Nephron progenitor cell (in vitro differentiated cells): ENCODE results near the gene PAX8.

ENCODE experiments used
- DNase-seq: peaks from one replicate; pipeline ENCODE4 v3.0.0; 2021
- H3K27ac Mint-ChIP-seq: 2 replicates; pipeline ENCODE4 v1.8.0; 2021; ENCODE audit warnings: mild to moderate bottlenecking, moderate library complexity, mixed read lengths
- H3K27me3 Mint-ChIP-seq: 2 replicates; pipeline ENCODE4 v1.8.0; 2021; ENCODE audit warnings: mild to moderate bottlenecking, low read depth, mixed read lengths; ENCODE audit not compliant: poor library complexity
- H3K36me3 Mint-ChIP-seq: 2 replicates; pipeline ENCODE4 v1.8.0; 2021; ENCODE audit warnings: low read depth, mixed read lengths
- H3K4me1 Mint-ChIP-seq: 2 replicates; pipeline ENCODE4 v1.8.0; 2021; ENCODE audit warnings: mixed read lengths
- H3K4me3 Mint-ChIP-seq: 2 replicates; pipeline ENCODE4 v1.8.0; 2021; ENCODE audit warnings: mild to moderate bottlenecking, moderate library complexity, mixed read lengths
- H3K9me3 Mint-ChIP-seq: 2 replicates; pipeline ENCODE4 v1.8.0; 2021; ENCODE audit warnings: mild to moderate bottlenecking, moderate library complexity, mixed read lengths
- TF ChIP-seq, protein P1 (sequence below): fragments of 200-600 bp; sonication (generic); IDR thresholded peaks from 2 replicates; pipeline ENCODE4 v1.5.0; 2021; ENCODE audit warnings: antibody characterized with exemption

Gene PAX8

GRCh38 chr2:113219889-113220641 lies 58.7 kb downstream of the PAX8 start:
- peak overlapping the region; percentile 93 for H3K27ac Mint-ChIP-seq
- H3K4me3 Mint-ChIP-seq: no peak overlapping the region
- H3K4me1 Mint-ChIP-seq: peaks cover 10% of the 10 kb centered on the region
- TF ChIP-seq, protein P1, sequence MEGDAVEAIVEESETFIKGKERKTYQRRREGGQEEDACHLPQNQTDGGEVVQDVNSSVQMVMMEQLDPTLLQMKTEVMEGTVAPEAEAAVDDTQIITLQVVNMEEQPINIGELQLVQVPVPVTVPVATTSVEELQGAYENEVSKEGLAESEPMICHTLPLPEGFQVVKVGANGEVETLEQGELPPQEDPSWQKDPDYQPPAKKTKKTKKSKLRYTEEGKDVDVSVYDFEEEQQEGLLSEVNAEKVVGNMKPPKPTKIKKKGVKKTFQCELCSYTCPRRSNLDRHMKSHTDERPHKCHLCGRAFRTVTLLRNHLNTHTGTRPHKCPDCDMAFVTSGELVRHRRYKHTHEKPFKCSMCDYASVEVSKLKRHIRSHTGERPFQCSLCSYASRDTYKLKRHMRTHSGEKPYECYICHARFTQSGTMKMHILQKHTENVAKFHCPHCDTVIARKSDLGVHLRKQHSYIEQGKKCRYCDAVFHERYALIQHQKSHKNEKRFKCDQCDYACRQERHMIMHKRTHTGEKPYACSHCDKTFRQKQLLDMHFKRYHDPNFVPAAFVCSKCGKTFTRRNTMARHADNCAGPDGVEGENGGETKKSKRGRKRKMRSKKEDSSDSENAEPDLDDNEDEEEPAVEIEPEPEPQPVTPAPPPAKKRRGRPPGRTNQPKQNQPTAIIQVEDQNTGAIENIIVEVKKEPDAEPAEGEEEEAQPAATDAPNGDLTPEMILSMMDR: no peak
- peaks cover 8% of the 10 kb centered on the region for H3K27me3 Mint-ChIP-seq
- DNase-seq: no peak
- H3K36me3 Mint-ChIP-seq: peaks cover 37% of the 10 kb centered on the region
- no peaks in the 10 kb centered on the region for H3K9me3 Mint-ChIP-seq

GRCh38 chr2:113219525-113219888 lies 59.2 kb downstream of the PAX8 start:
- Mint-ChIP-seq H3K4me1 (peaks cover 14% of the 10 kb centered on the region), H3K36me3 (peaks cover 37% of the 10 kb centered on the region), H3K27me3 (peaks cover 9% of the 10 kb centered on the region), H3K9me3 (no peaks in the 10 kb centered on the region), H3K4me3 (no peak overlapping the region), H3K27ac (peak overlapping the region; percentile 93)
- no peak for DNase-seq
- TF ChIP-seq, protein P1: no peak

GRCh38 chr2:113219092-113219441 lies 59.7 kb downstream of the PAX8 start:
- H3K36me3 Mint-ChIP-seq: peaks cover 37% of the 10 kb centered on the region
- TF ChIP-seq, protein P1: no peak

DNA sequence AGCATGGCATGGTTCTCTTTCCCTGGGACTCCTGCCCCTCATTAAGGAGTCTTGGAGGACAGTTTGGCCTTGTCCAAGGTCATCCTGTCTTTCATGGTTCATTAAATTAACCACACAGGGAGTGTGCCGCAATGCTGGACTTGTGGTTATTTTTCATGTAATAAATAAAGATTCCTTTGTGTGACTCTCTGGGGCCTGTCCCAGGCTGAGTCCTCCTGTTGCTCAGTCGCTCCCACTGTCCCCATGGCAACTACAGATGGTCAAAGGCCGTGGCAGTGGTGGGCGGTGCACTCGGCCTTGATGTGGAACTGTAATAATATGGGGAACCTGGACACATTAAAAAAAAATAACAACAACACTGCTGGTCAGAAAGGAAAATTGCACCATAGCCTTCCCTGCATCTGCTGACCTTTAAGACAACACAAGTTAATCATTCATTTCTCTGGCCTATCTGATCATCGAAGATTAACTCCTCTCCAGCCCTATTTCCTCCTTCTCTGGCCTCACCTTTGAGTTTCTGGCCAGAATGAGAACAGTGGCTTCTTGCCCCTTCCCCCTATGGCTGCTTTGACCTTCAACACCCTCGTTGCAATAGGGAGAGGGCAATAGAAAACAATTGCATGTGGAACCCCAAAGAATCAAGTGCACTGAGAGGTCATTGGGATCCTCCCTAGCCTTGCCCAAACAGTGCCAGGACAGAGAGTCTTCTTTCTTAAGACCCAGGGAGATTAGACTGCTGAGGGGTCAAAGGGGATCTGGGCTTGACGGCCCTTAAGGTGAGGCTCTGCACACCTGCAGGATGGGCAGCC lies 60.2 kb downstream of the PAX8 start:
- Mint-ChIP-seq H3K27me3 (peaks cover 15% of the 10 kb centered on the region), H3K4me1 (peaks cover 24% of the 10 kb centered on the region), H3K36me3 (peaks cover 37% of the 10 kb centered on the region), H3K27ac (peak overlapping the region; percentile 93), H3K9me3 (no peaks in the 10 kb centered on the region), H3K4me3 (no peak overlapping the region)
- DNase-seq: no peak
- TF ChIP-seq, protein P1: no peak

More at GRCh38 chr2:113219092-113219441, 59.7 kb downstream of the PAX8 start:
- no peaks in the 10 kb centered on the region for H3K9me3 Mint-ChIP-seq
- H3K27me3 Mint-ChIP-seq: peaks cover 11% of the 10 kb centered on the region
- no peak overlapping the region for H3K4me3 Mint-ChIP-seq
- H3K4me1 Mint-ChIP-seq: peaks cover 18% of the 10 kb centered on the region
- H3K27ac Mint-ChIP-seq: peak overlapping the region; percentile 93
- DNase-seq: no peak

- no peak for DNase-seq
- Mint-ChIP-seq H3K27ac (peak overlapping the region; percentile 98), H3K4me1 (peaks cover 32% of the 10 kb centered on the region), H3K36me3 (peaks cover 37% of the 10 kb centered on the region), H3K9me3 (no peaks in the 10 kb centered on the region), H3K4me3 (no peak overlapping the region), H3K27me3 (peaks cover 18% of the 10 kb centered on the region)
- TF ChIP-seq, protein P1: no peak
Observed at GRCh38 chr2:113217455-113218282, 61.1 kb downstream of the PAX8 start.
